ENCODE data around the gene PRPSAP1.

DNA sequence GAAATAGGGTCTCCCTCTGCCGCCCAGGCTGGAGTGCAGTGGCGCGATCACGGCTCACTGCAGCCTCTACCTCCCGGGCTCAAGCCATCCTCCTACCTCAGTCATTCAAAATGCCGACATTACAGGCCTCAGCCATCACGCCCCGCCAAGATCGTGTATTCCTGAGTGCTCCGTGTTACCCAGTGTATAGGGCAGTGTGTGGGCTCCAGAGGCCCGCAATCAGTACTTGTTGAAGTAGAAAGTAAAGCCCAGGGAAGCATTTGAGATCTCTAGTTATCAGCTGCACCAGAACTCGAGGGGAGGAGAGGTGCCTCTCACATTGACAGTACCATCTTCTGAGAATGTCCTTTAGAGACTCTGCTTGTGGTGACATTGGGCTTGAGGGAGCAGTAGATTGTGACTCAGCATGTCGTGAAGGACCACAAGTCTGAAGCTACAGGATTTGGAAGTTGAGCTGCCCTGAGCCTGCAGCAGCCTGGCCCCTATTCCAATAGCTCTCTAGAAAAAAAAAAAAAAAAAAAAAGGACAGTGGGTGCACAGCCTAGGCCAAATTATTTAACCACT lies 1.1 kb upstream of the PRPSAP1 start:
- no peak for TF ChIP-seq ZNF8 (CRISPR knock-in tag; IDR thresholded peaks at IDR 0.05)
- TF ChIP-seq RARB (CRISPR knock-in tag; IDR thresholded peaks at IDR 0.05): no peak
- no peak for TF ChIP-seq ESRRG (CRISPR knock-in tag; IDR thresholded peaks at IDR 0.05)
- TF ChIP-seq ZFP30 (CRISPR knock-in tag; IDR thresholded peaks at IDR 0.05): no peak
- no peak for TF ChIP-seq BACH2 (CRISPR knock-in tag; IDR thresholded peaks at IDR 0.05; ENCODE audit: borderline replicate concordance)
- no peak for TF ChIP-seq SNAI2 (CRISPR knock-in tag; IDR thresholded peaks at IDR 0.05)
- TF ChIP-seq, protein P1, sequence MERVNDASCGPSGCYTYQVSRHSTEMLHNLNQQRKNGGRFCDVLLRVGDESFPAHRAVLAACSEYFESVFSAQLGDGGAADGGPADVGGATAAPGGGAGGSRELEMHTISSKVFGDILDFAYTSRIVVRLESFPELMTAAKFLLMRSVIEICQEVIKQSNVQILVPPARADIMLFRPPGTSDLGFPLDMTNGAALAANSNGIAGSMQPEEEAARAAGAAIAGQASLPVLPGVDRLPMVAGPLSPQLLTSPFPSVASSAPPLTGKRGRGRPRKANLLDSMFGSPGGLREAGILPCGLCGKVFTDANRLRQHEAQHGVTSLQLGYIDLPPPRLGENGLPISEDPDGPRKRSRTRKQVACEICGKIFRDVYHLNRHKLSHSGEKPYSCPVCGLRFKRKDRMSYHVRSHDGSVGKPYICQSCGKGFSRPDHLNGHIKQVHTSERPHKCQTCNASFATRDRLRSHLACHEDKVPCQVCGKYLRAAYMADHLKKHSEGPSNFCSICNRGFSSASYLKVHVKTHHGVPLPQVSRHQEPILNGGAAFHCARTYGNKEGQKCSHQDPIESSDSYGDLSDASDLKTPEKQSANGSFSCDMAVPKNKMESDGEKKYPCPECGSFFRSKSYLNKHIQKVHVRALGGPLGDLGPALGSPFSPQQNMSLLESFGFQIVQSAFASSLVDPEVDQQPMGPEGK (CRISPR knock-in tag; IDR thresholded peaks at IDR 0.05; ENCODE audit: borderline replicate concordance): no peak

Measured in SK-N-SH treated with all-trans-retinoic acid at 6 μM for 48 hours (cell line).